ENCODE measurements around the gene TGFB1. TPM values are rescaled to one million over a fixed set of nuclear protein-coding genes. Genes with fewer than 3 reads are reported as not detected.

TGFB1 gene
- total and polyA plus RNA-seq, 2 of the 13 experiments (the other 11 are each of a cell fraction or from before 2014, with no cell fraction given): 4.1 to 5.4 TPM

GRCh38 chr19:41324921-41325639 lies 28.6 kb downstream of the TGFB1 start (continued):
- TF ChIP-seq ARID4A (CRISPR knock-in tag; IDR thresholded peaks at IDR 0.05; ENCODE audit: borderline replicate concordance) (peak; percentile 73), FOXA1 (IDR thresholded peaks at IDR 0.05) (no peak), FOXA1 (CRISPR knock-in tag; IDR thresholded peaks at IDR 0.05) (0 out of 2 replicates have a peak, but pooled peaks have one; percentile 19), ZNF317 (CRISPR knock-in tag; IDR thresholded peaks at IDR 0.05) (no peak), ZNF564 (CRISPR knock-in tag; IDR thresholded peaks at IDR 0.05) (peak; percentile 12; the same call in 1 of the 2 replicates), DPF2 (CRISPR knock-in tag; IDR thresholded peaks at IDR 0.05; ENCODE audit: borderline replicate concordance, low read depth) (0 out of 2 replicates have a peak, but pooled peaks have one; percentile 1), HDAC2 (CRISPR knock-in tag; IDR thresholded peaks at IDR 0.05) (peak; percentile 25; the same call in 1 of the 2 replicates), ATF1 (CRISPR knock-in tag; IDR thresholded peaks at IDR 0.05) (no peak), ZNF331 (CRISPR knock-in tag; IDR thresholded peaks at IDR 0.05) (no peak), PHF8 (CRISPR knock-in tag; IDR thresholded peaks at IDR 0.05) (no peak), HDAC1 (CRISPR knock-in tag; IDR thresholded peaks at IDR 0.05) (0 out of 2 replicates have a peak, but pooled peaks have one; percentile 25), SP1 (IDR thresholded peaks at IDR 0.05) (no peak), SP1 (CRISPR knock-in tag; IDR thresholded peaks at IDR 0.05) (peak; percentile 46; the same call in 1 of the 2 replicates), ZKSCAN8 (CRISPR knock-in tag; IDR thresholded peaks at IDR 0.05; ENCODE audit: borderline replicate concordance) (0 out of 2 replicates have a peak, but pooled peaks have one; percentile 8), TEF (CRISPR knock-in tag; IDR thresholded peaks at IDR 0.05) (no peak), ZNF547 (CRISPR knock-in tag; IDR thresholded peaks at IDR 0.05) (no peak), ZNF639 (CRISPR knock-in tag; conservative IDR thresholded peaks at IDR 0.05) (no peak), THYN1 (CRISPR knock-in tag; IDR thresholded peaks at IDR 0.05; ENCODE audit: borderline replicate concordance, low read depth) (no peak), ZNF878 (CRISPR knock-in tag; IDR thresholded peaks at IDR 0.05) (0 out of 2 replicates have a peak, but pooled peaks have one; percentile 43), ELF1 (CRISPR knock-in tag; IDR thresholded peaks at IDR 0.05) (no peak), STAT6 (CRISPR knock-in tag; IDR thresholded peaks at IDR 0.05; ENCODE audit: borderline replicate concordance) (no peak), ZBTB8A (CRISPR knock-in tag; IDR thresholded peaks at IDR 0.05; ENCODE audit: borderline replicate concordance, low read depth) (no peak)

Data from HepG2 (cell line).